Stimulated activated CD4-positive, alpha-beta T cell treated with anti-CD3 and anti-CD28 coated beads, TNF-alpha, amount 100 ng/mL, for 1 hour (primary cell): ENCODE measurements around the gene SOX12.

Source experiments
- DNase-seq, 3 donors: peaks; one replicate each; pipeline ENCODE4 v3.0.0-alpha.2; 2020; ENCODE audit warnings: low read depth in 3 of 3, low spot score in 1 of 3

SOX12 gene

GRCh38 chr20:325045-325888 lies at the start of gene SOX12:
SOX12 (plus strand) TSS chr20:325552; CDS start chr20:325925, 373 bp downstream.
- peak; percentile 82 to 98 (median 88) for DNase-seq

- DNase-seq = no peak
Measured at GRCh38 chr20:275791-276190, 49.6 kb upstream of the SOX12 start.

- DNase-seq = no peak
Measured at GRCh38 chr20:276620-277495, 48.5 kb upstream of the SOX12 start.

- no peak for DNase-seq
Measured at GRCh38 chr20:277496-277781, 47.9 kb upstream of the SOX12 start.

- DNase-seq = no peak
Measured at GRCh38 chr20:278181-278580, 47.2 kb upstream of the SOX12 start.

- DNase-seq = no peak
Measured at GRCh38 chr20:278607-279571, 46.5 kb upstream of the SOX12 start.

GRCh38 chr20:284172-284571 lies 41.2 kb upstream of the SOX12 start:
- no peak for DNase-seq

GRCh38 chr20:286508-286907 lies 38.8 kb upstream of the SOX12 start:
- DNase-seq = no peak

- DNase-seq = no peak
Measured at GRCh38 chr20:288956-289692, 36.2 kb upstream of the SOX12 start.

- no peak for DNase-seq
Measured at GRCh38 chr20:289693-290083, 35.7 kb upstream of the SOX12 start.

DNA sequence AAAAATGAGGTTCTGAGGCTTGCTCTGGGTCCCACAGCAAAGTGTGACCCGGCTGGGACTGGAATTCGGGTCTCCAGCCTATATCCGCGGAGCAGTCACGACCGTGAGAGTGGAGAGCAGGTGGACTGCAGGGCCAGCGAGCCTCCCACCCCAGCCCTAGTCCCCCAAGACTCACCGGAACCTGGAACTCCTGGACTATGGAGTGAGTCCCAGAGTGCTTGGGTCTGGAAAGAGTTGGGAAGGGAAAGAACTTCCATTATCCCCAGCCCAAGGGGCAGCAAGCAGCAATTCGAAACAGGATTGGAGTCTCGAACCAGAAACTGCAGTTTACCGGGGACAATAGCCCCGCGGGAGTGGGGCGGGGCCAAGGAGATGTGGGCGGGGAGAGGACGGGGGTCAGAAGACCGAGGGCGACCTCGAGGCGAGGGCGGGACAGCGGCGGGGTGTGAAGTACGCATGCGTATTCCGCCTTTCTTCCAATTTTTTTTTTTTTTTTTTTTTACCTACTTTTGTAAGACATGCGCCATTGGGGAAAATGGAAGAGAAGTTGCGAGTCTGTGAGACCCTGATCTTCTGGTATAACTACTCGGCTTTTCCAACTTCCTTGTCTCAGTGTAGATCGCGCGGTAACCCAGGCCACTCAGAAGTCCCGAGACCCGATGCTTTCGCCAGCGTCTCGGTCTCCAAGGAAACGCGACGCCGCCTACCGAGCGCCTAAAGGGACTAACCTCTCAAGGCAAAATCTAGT lies 35.1 kb upstream of the SOX12 start, which contains the start of gene C20orf96:
C20orf96 (minus strand) TSS at position 667 of the 748 bp plus-strand sequence; CDS start at position 527, 140 bp downstream.
- DNase-seq = peak; percentile 61 to 71 (median 63)

GRCh38 chr20:294602-295001 lies 30.8 kb upstream of the SOX12 start:
- no peak for DNase-seq

DNA sequence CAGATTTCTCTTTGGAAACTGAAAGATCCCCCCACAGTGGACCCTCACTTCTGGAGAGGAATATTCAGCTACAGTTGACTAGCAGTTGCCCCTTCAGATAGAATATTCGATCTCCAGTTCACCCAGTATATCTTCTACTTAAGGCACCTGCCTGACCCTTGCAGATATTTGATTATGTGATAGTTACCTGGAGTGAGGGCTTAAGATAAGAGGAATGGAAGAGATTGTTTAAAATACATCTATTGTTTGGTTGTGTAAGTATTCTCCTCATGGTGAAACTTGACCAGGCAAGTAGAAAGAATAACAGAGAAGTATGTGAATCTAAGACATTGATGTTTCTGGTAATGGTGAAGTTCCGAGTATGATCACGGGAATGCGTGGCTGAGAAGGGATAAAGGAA lies 29.5 kb upstream of the SOX12 start:
- no peak for DNase-seq

- peak; percentile 48 to 68 (median 64) for DNase-seq
Measured at GRCh38 chr20:297098-297924, 28.0 kb upstream of the SOX12 start, which contains the start of gene ZCCHC3. ZCCHC3 (plus strand) TSS chr20:297570; CDS start chr20:297587, 17 bp downstream.

- peak in 1 of 3 donors; percentile 18 for DNase-seq
Measured at GRCh38 chr20:297925-298775, 27.2 kb upstream of the SOX12 start.

DNA sequence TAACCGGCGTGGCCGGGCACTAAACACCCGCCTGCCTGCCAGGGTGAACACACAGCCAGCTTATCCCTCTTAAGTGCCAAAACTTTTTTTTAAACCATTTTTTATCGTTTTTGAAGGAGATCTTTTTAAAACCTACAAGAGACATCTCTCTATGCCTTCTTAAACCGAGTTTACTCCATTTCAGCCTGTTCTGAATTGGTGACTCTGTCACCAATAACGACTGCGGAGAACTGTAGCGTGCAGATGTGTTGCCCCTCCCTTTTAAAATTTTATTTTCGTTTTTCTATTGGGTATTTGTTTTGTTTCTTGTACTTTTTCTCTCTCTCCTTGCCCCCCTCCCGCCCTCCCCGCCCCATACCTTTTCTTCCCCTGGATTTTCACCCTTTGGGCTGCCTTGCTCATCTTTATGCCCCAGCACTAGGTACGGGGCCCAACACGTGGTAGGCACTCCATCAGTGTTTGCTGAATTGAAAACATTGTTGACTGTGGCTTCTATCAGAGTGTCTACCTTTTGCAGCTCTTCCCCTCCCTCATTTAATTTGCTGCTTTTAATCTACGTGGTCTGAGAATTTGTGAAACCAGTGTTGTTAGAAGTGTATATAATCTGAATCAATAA lies 26.5 kb upstream of the SOX12 start:
- DNase-seq = no peak

- no peak for DNase-seq
Measured at GRCh38 chr20:300345-300990, 24.9 kb upstream of the SOX12 start.
